ENCODE measurements around the gene ZFYVE28.
"Not testable (repeated sequence)": the region's sequence is repeated elsewhere in the genome, so short reads cannot be mapped to it uniquely, and the experiment has no call there.

ZFYVE28 gene

DNA sequence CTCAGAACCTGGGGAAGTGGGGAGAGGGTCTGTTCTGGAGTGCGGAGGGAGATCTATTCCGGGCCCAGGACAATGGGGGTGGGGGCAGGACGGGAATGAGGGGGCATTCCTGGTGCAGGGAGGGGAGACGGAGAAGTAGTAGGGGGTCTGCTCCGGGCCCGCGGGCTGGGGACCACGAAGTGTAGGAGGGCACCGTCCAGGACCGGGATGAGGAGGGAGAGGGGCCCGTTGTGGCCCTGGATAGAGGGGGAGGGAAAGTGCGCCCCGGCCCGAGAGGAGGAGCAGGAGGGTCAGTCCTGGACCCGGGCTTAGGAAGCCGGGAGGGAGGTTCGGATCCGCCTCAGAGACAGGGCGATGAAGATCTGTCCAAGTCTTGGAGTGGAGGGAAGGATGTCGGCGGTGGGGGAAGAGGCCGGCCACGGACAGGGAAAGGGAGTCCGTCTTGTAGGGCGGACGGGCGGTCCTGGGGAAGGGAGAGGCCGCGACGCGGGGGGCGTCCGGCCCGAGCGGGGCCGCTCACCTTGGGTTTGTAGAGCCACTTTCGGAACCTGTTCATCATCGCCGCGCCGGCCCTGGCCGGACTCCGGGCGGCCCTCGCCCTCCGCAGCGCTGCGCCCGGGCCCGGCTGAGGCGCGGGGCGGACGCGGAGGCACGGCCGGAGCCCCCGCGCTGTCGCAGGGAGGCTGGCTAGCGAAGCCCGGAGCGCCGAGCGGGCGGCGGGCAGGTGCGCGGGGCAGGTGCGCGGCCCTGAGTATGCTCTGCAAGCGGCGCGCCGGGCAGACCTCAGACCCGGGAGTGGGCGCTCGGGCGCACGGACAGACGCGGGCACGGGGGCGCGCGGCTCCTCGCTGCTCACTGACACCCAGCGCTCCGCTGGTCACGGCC lies at the start of gene ZFYVE28:
Gene ZFYVE28, minus strand, starts transcription at position 881 of the 885 bp plus-strand sequence. Its CDS starts 322 bp downstream, at position 559.
- DNase-seq (ENCODE audit: low read depth, low spot score) = peak; percentile 48
- H3K4me3 ChIP-seq (ENCODE audit: low read depth, low read length) = peak within 1 kb of the TSS; percentile 60
- in situ Hi-C loops (cut with HindIII; ENCODE audit: low sequenced_read_pairs) = no loop called here
- TF ChIP-seq, protein P1, sequence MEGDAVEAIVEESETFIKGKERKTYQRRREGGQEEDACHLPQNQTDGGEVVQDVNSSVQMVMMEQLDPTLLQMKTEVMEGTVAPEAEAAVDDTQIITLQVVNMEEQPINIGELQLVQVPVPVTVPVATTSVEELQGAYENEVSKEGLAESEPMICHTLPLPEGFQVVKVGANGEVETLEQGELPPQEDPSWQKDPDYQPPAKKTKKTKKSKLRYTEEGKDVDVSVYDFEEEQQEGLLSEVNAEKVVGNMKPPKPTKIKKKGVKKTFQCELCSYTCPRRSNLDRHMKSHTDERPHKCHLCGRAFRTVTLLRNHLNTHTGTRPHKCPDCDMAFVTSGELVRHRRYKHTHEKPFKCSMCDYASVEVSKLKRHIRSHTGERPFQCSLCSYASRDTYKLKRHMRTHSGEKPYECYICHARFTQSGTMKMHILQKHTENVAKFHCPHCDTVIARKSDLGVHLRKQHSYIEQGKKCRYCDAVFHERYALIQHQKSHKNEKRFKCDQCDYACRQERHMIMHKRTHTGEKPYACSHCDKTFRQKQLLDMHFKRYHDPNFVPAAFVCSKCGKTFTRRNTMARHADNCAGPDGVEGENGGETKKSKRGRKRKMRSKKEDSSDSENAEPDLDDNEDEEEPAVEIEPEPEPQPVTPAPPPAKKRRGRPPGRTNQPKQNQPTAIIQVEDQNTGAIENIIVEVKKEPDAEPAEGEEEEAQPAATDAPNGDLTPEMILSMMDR (IDR thresholded peaks at IDR 0.05; ENCODE audit: low read depth, low read length) = no peak

GRCh38 chr4:2465544-2465943 lies 47.1 kb upstream of the ZFYVE28 start:
- DNase-seq (ENCODE audit: low read depth, low spot score); in situ Hi-C loops (cut with HindIII; ENCODE audit: low sequenced_read_pairs); H3K4me3 ChIP-seq (ENCODE audit: low read depth, low read length): not testable (repeated sequence)

DNA sequence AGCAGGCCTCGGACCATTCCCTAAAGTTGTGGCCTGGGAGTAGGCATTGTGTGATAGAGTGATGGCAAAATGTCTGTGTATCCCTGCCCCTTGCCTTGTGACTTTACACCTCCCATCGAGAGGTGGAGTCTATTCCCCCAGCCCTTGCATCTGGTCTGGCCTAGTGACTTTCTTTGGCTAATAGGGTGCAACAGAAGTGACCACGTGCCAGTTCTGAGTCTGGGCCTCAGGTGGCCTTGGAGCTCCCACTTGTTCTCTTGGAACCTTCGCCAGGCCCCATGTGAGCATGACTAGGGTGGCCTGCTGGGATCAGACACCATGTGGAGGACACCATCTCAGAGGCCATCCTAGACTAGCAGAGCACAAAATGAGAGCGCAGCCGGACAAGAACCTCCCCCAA lies 46.6 kb upstream of the ZFYVE28 start:
- TF ChIP-seq, protein P1 (IDR thresholded peaks at IDR 0.05; ENCODE audit: low read depth, low read length) = no peak
- no peak overlapping the region for H3K4me3 ChIP-seq (ENCODE audit: low read depth, low read length)
- in situ Hi-C loops (cut with HindIII; ENCODE audit: low sequenced_read_pairs) = no loop called here
- no peak for DNase-seq (ENCODE audit: low read depth, low spot score)

- TF ChIP-seq, protein P1 (IDR thresholded peaks at IDR 0.05; ENCODE audit: low read depth, low read length) = no peak
- H3K4me3 ChIP-seq (ENCODE audit: low read depth, low read length) = peak overlapping the region; percentile 12
- in situ Hi-C loops (cut with HindIII; ENCODE audit: low sequenced_read_pairs) = no loop called here
- no peak for DNase-seq (ENCODE audit: low read depth, low spot score)
Measured at GRCh38 chr4:2462992-2463762, 44.7 kb upstream of the ZFYVE28 start.

- TF ChIP-seq, protein P1 (IDR thresholded peaks at IDR 0.05; ENCODE audit: low read depth, low read length) = peak; percentile 37
- in situ Hi-C loops (cut with HindIII; ENCODE audit: low sequenced_read_pairs) = no loop called here
- DNase-seq (ENCODE audit: low read depth, low spot score) = peak; percentile 64
- peak overlapping the region; percentile 13 for H3K4me3 ChIP-seq (ENCODE audit: low read depth, low read length)
Measured at GRCh38 chr4:2462218-2462991, 44.0 kb upstream of the ZFYVE28 start.

DNA sequence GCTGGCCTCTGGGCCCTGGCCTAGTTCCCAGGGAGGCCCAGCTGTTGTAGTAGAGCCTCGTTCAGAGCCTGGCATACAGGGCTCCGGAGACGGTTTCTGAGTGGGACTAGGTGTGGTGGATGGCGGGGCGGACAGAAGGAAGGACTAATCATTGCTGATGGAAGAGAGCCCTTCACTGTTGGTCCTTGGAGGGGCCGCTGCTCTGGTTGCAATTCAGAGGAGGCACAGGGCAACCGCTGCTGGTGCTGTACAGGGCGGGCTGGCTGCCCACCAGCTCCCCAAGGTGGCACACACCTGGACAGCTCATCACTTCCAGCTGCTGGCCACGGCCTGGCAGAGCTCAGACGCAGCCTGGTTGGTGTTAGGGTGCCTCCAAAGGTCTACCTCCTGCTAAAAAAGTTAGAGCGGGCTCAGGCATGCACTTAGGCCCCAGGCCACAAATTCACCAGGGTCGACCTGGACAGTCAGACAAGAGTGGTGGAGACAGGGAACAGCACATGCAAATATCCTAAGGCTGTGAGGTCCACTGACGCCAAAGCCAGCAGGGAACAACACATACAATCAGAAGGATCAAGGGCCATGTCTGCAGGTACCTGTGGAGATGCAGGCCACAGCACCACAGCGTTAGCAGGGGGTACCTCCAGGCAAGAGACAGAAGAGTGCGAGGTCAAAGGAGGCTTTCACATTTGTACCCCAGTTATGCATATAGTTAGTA lies 43.0 kb upstream of the ZFYVE28 start:
- DNase-seq (ENCODE audit: low read depth, low spot score) = no peak
- in situ Hi-C loops (cut with HindIII; ENCODE audit: low sequenced_read_pairs) = no loop called here
- H3K4me3 ChIP-seq (ENCODE audit: low read depth, low read length) = no peak overlapping the region
- TF ChIP-seq, protein P1 (IDR thresholded peaks at IDR 0.05; ENCODE audit: low read depth, low read length) = no peak
